HL-60 (cell line): ENCODE results near the gene FKRP.
A peak's percentile ranks its signal among the peaks of the same experiment; 100 is the strongest.

Experiments
- DNase-seq, 2 experiments: peaks; one replicate each; pipeline ENCODE4 v3.0.0-alpha.2; 2010 to 2020; ENCODE audit warnings: low read depth in 1 of 2, low spot score in 1 of 2
- H3K27ac ChIP-seq: fragments of 250-450 bp; sonication (Bioruptor Pico); replicated peaks from 2 replicates; pipeline ENCODE4 v1.5.1; 2020; ENCODE audit warnings: mild to moderate bottlenecking, moderate library complexity
- H3K27me3 ChIP-seq: fragments of 250-450 bp; sonication (Bioruptor Pico); 2 replicates; pipeline ENCODE4 v1.5.1; 2021; ENCODE audit warnings: mild to moderate bottlenecking, moderate library complexity; ENCODE audit not compliant: insufficient read depth, poor library complexity, severe bottlenecking
- H3K4me3 ChIP-seq: replicated peaks from 2 replicates; pipeline ENCODE4 v1.5.1; 2011; ENCODE audit warnings: mild to moderate bottlenecking, control low read depth, low read length; ENCODE audit not compliant: insufficient read depth
- GABPA ChIP-seq: IDR thresholded peaks from 2 replicates; pipeline ENCODE4 v1.6.1; 2012; ENCODE audit warnings: low read depth
- POLR2AphosphoS5 ChIP-seq: IDR thresholded peaks from 2 replicates; pipeline ENCODE4 v1.6.1; 2012; ENCODE audit warnings: low read depth
- SPI1 ChIP-seq: IDR thresholded peaks from 2 replicates; pipeline ENCODE4 v1.6.1; 2012; ENCODE audit warnings: low read depth, mild to moderate bottlenecking, borderline replicate concordance
- long read RNA-seq: library from polyadenylated mRNA; unstranded; transcript quantifications from one replicate; pipeline ENCODE4 v2.0.0, GENCODE V29; 2020
- TF ChIP-seq, protein P1 (sequence below): IDR thresholded peaks from one replicate; pipeline ENCODE4 v1.5.1; 2011; ENCODE audit warnings: low read length, control low read depth, inconsistent platforms; ENCODE audit not compliant: insufficient read depth
- TF ChIP-seq, protein P2 (sequence below): IDR thresholded peaks from 2 replicates; pipeline ENCODE4 v1.6.1; 2012; ENCODE audit warnings: low read depth; ENCODE audit not compliant: insufficient replicate concordance

FKRP gene, protein sequence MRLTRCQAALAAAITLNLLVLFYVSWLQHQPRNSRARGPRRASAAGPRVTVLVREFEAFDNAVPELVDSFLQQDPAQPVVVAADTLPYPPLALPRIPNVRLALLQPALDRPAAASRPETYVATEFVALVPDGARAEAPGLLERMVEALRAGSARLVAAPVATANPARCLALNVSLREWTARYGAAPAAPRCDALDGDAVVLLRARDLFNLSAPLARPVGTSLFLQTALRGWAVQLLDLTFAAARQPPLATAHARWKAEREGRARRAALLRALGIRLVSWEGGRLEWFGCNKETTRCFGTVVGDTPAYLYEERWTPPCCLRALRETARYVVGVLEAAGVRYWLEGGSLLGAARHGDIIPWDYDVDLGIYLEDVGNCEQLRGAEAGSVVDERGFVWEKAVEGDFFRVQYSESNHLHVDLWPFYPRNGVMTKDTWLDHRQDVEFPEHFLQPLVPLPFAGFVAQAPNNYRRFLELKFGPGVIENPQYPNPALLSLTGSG
- long read RNA-seq, partial matches to known transcripts, result 0 of 4 reads
- long read RNA-seq, other reads (novel, unspliced or antisense), result 2 of 4 reads

DNA sequence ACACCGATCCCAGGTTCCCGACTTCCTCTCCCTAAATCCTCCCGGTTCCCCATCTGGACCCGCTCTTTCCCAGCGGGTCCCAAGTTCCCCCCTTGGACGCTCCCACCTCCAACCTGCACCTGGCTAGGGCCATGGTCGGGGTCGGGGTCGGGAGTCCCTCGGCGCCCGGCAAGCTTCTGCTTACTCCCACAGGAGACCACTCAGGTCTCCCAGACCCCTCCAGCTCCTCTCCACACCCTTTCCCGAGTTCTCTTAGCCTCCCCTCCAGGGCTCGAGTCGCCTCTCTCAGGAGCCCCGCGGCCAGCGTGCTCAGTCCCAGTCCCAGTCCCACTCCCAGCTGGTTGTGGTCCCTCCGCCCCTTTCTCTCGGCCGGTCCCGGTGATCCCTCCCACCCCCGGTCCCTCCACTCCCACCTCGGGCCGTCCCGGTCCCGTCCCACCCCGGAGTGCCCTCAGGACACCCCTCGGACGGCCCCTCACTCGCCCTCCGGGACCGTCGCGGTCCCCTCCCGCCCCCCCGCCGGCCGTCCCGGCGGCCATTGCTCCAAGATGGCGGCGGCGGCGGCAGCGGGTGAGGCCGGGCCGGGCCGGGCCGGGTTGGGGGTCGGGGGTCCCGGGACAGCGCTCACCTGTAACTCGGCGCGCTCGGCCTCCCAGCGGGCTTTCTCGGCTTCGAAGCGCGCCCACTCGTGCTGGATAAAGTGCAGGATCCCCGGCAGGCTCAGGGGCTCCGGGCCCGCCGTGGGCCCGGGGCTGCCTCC is at the start of gene FKRP:
Gene FKRP (plus strand): TSS at position 537 of the 760 bp plus-strand sequence. CDS start 9,394 bp downstream, outside the sequence.
- H3K27ac ChIP-seq, result peak within 1 kb of the TSS; percentile 68
- peak within 1 kb of the TSS; percentile 71 for H3K4me3 ChIP-seq
- TF ChIP-seq, protein P1, sequence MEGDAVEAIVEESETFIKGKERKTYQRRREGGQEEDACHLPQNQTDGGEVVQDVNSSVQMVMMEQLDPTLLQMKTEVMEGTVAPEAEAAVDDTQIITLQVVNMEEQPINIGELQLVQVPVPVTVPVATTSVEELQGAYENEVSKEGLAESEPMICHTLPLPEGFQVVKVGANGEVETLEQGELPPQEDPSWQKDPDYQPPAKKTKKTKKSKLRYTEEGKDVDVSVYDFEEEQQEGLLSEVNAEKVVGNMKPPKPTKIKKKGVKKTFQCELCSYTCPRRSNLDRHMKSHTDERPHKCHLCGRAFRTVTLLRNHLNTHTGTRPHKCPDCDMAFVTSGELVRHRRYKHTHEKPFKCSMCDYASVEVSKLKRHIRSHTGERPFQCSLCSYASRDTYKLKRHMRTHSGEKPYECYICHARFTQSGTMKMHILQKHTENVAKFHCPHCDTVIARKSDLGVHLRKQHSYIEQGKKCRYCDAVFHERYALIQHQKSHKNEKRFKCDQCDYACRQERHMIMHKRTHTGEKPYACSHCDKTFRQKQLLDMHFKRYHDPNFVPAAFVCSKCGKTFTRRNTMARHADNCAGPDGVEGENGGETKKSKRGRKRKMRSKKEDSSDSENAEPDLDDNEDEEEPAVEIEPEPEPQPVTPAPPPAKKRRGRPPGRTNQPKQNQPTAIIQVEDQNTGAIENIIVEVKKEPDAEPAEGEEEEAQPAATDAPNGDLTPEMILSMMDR, result no peak
- TF ChIP-seq, protein P2, sequence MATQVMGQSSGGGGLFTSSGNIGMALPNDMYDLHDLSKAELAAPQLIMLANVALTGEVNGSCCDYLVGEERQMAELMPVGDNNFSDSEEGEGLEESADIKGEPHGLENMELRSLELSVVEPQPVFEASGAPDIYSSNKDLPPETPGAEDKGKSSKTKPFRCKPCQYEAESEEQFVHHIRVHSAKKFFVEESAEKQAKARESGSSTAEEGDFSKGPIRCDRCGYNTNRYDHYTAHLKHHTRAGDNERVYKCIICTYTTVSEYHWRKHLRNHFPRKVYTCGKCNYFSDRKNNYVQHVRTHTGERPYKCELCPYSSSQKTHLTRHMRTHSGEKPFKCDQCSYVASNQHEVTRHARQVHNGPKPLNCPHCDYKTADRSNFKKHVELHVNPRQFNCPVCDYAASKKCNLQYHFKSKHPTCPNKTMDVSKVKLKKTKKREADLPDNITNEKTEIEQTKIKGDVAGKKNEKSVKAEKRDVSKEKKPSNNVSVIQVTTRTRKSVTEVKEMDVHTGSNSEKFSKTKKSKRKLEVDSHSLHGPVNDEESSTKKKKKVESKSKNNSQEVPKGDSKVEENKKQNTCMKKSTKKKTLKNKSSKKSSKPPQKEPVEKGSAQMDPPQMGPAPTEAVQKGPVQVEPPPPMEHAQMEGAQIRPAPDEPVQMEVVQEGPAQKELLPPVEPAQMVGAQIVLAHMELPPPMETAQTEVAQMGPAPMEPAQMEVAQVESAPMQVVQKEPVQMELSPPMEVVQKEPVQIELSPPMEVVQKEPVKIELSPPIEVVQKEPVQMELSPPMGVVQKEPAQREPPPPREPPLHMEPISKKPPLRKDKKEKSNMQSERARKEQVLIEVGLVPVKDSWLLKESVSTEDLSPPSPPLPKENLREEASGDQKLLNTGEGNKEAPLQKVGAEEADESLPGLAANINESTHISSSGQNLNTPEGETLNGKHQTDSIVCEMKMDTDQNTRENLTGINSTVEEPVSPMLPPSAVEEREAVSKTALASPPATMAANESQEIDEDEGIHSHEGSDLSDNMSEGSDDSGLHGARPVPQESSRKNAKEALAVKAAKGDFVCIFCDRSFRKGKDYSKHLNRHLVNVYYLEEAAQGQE, result peak; percentile 53
- TF ChIP-seq GABPA (no peak), SPI1 (no peak), POLR2AphosphoS5 (0 out of 2 replicates have a peak, but pooled peaks have one; percentile 19)
- H3K27me3 ChIP-seq, result no peaks in the 10 kb centered on the region
- peak; percentile 14 to 45 for DNase-seq

DNA sequence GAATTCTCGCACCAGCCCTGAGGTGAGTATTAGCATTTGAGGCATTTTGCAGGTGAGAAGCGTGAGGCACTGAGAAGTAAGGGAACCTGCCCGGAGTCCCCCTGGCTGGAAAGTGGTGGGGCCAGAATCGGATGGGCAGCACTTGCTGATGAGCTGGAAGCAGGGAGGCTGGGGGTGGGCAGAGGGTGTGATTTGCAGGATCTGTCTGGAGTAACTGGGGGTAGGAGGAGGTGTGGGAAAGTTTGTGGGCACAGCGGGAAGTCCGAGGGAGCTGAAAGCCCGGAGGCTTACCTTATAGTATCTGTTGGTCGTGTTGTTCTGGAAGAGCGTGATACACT is 49.0 kb upstream of the FKRP start:
- Histone ChIP-seq H3K27ac (no peak overlapping the region; the same call in 1 of the 2 replicates), H3K4me3 (peak overlapping the region; percentile 37), H3K27me3 (no peaks in the 10 kb centered on the region)
- TF ChIP-seq SPI1, result no peak
- TF ChIP-seq, protein P2, result no peak
- no peak for TF ChIP-seq POLR2AphosphoS5
- TF ChIP-seq, protein P1, result no peak
- TF ChIP-seq GABPA, result no peak
- no peak for DNase-seq

DNA sequence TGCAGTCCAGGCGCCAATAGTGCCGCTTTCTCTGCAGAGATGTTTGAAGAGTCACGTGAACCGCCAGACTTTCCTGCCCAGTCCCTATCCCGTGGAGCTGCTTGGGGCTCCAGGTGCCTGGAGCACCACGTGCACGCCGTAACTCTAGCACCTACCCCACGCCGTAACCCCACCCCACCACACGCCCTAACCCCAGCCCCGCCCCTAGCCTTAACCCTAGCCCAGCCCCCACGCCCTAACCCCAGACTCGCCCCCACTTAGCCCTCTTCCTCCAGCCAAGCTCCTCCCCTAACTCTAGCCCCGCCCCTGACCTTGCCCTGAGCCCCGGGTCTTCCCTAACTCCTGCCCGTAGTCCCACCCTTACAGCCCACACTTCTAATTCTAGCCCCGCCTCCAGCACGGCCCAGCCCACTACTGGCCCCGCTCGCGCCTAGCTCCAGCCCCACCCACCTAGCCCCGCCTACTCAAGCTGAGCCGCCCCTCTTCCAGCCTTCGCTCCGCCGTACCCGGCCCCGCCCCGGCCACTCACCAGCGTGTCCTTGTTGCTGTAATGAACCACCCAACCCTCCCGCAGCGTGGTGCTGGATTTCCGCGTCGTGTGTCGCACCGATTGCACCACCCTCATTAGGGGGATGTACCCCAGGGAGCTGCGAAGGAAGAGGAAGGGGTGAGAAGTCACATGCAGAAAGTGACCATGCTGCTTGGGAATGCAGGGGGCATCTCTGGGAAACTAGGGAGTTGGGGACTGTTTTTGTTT is 48.5 kb upstream of the FKRP start:
- Histone ChIP-seq H3K27ac (no peak overlapping the region; the same call in 1 of the 2 replicates), H3K4me3 (peak overlapping the region; percentile 37), H3K27me3 (no peaks in the 10 kb centered on the region)
- 0 out of 2 replicates have a peak, but pooled peaks have one; percentile 22 for TF ChIP-seq POLR2AphosphoS5
- no peak for TF ChIP-seq GABPA
- no peak for TF ChIP-seq SPI1
- peak; percentile 94 to 97 for DNase-seq
